Naive thymus-derived CD4-positive, alpha-beta T cell (primary cell): ENCODE data around the gene PDZD2. TPM values are rescaled to one million over a fixed set of nuclear protein-coding genes. Genes with fewer than 3 reads are reported as not detected.

Experiments
- ATAC-seq: fragments of 150-1000 bp; cut with Tn5 transposase; 2 replicates; pipeline ENCODE4 v1.10.0; 2021; ENCODE audit warnings: mild to moderate bottlenecking, moderate library complexity
- CTCF ChIA-PET: fragments of 350-600 bp; sonication (Branson Sonifier 250); formaldehyde crosslinking; loops from one replicate; lab custom pipeline; 2021; ENCODE audit warnings: antibody characterized with exemption; lab: Charles Lee
- POLR2A ChIA-PET: fragments of 350-600 bp; sonication (Branson Sonifier 250); formaldehyde crosslinking; loops from one replicate; lab custom pipeline; 2021; ENCODE audit warnings: antibody characterized with exemption, inconsistent platforms; lab: Charles Lee
- DNase-seq, 9 donors: peaks; one replicate each; pipeline versions ENCODE4 v3.0.0 to v3.0.0-alpha.2; 2020 to 2022; ENCODE audit warnings: mixed read lengths in 1 of 9
- H3K27ac ChIP-seq: one replicate; pipeline ENCODE4 v1.7.0; 2013; ENCODE audit warnings: mild to moderate bottlenecking, low read depth, low read length, moderate library complexity
- H3K27me3 ChIP-seq, 2 donors: one replicate each; pipeline ENCODE4 v1.7.0; 2013; ENCODE audit warnings: low read length in 2 of 2, mild to moderate bottlenecking in 2 of 2, moderate library complexity in 2 of 2; ENCODE audit not compliant: control insufficient read depth in 2 of 2, insufficient read depth in 2 of 2
- H3K36me3 ChIP-seq, 3 experiments: 1 replicate in 2 of 3; 2 replicates in 1 of 3; pipeline ENCODE4 v1.7.0; 2013; ENCODE audit warnings: low read length in 3 of 3, mild to moderate bottlenecking in 3 of 3, moderate library complexity in 1 of 3; ENCODE audit not compliant: insufficient read depth in 3 of 3, control insufficient read depth in 2 of 3
- H3K4me1 ChIP-seq, 2 donors: one replicate each; pipeline ENCODE4 v1.7.0; 2013; ENCODE audit warnings: low read length in 2 of 2, mild to moderate bottlenecking in 2 of 2, moderate library complexity in 1 of 2; ENCODE audit not compliant: control insufficient read depth in 2 of 2, insufficient read depth in 2 of 2
- H3K4me3 ChIP-seq: 2 replicates; pipeline ENCODE4 v1.7.0; 2013; ENCODE audit warnings: mild to moderate bottlenecking, low read length
- H3K9me3 ChIP-seq, 3 experiments: 1 replicate in 2 of 3; 2 replicates in 1 of 3; pipeline ENCODE4 v1.7.0; 2013; ENCODE audit warnings: low read length in 3 of 3; ENCODE audit not compliant: control insufficient read depth in 2 of 3
- H3K27ac Mint-ChIP-seq, 9 donors: one replicate each; pipeline ENCODE4 v1.8.0; 2020 to 2022; ENCODE audit warnings: mixed read lengths in 9 of 9, mild to moderate bottlenecking in 8 of 9, moderate library complexity in 5 of 9, inconsistent platforms in 2 of 9
- H3K27me3 Mint-ChIP-seq, 5 donors: one replicate each; pipeline ENCODE4 v1.8.0; 2021 to 2022; ENCODE audit warnings: mixed read lengths in 5 of 5, mild to moderate bottlenecking in 1 of 5
- H3K36me3 Mint-ChIP-seq, 5 donors: one replicate each; pipeline ENCODE4 v1.8.0; 2020 to 2022; ENCODE audit warnings: mixed read lengths in 5 of 5, mild to moderate bottlenecking in 3 of 5, inconsistent platforms in 1 of 5
- H3K4me1 Mint-ChIP-seq, 7 donors: one replicate each; pipeline ENCODE4 v1.8.0; 2020 to 2022; ENCODE audit warnings: mixed read lengths in 7 of 7, mild to moderate bottlenecking in 3 of 7, inconsistent platforms in 1 of 7
- H3K4me3 Mint-ChIP-seq, 10 donors: one replicate each; pipeline ENCODE4 v1.8.0; 2020 to 2022; ENCODE audit warnings: mild to moderate bottlenecking in 10 of 10, mixed read lengths in 10 of 10, moderate library complexity in 6 of 10, inconsistent platforms in 2 of 10
- H3K9me3 Mint-ChIP-seq, 11 donors: one replicate each; pipeline ENCODE4 v1.8.0; 2020 to 2022; ENCODE audit warnings: mixed read lengths in 11 of 11, mild to moderate bottlenecking in 4 of 11, inconsistent platforms in 1 of 11, moderate library complexity in 1 of 11
- intact Hi-C, 2 donors: fragments of 100-400 bp; cut with micrococcal nuclease; formaldehyde crosslinking; loops; one replicate each; pipeline ENCODE4 v1.15.1; 2023
- polyA plus RNA-seq, 2 donors: library from polyadenylated mRNA; unstranded; fragments of 300-500 nt; fragmentation: Illumina TruSeq; gene quantifications; one replicate each; pipeline ENCODE4 v1.2.3, GENCODE V29; 2021
- total RNA-seq, 6 experiments: library from RNA in 5 of 6; stranded (reverse) in 5 of 6; gene quantifications; 1 replicate in 5 of 6; 2 replicates in 1 of 6; pipeline ENCODE4 v1.2.3 and lab custom pipeline; 2021 to 2026

The PDZD2 gene
- total and polyA plus RNA-seq, 7 experiments from 2014 or later, result 1.1 to 2.7 (median 1.3) TPM; not detected in 1

DNA sequence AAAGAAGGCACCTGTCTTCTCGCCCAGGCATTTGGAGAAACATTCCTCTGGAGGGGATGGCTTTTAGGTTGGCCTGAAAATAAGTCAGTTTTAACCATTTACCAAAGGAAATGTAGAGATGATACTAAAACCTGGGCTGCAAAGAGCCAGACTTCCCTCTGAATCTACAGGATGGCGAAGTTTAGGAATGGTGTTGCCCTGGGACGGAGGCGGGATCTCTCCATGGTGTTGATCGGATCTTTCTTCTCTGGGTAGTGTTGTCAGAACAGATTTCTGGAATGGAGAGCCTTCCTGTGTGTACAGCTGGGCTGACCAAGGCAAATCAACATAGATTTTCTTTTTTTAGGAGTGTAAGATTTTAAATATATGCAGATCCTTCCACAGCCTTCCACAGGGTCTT, 159.2 kb downstream of the PDZD2 start:
- Mint-ChIP-seq H3K9me3 (peaks cover 0 to 3% (median 0%) of the 10 kb centered on the region in 11 donors), H3K36me3 (no peaks in the 10 kb centered on the region), H3K4me1 (peaks cover 0 to 2% (median 0%) of the 10 kb centered on the region in 7 donors), H3K27ac (no peak overlapping the region), H3K27me3 (peaks cover 0 to 19% (median 8%) of the 10 kb centered on the region in 5 donors), H3K4me3 (no peak overlapping the region)
- no peaks in the 10 kb centered on the region for H3K36me3 ChIP-seq
- POLR2A ChIA-PET, result no interaction called here
- no peak overlapping the region for H3K4me3 ChIP-seq
- H3K27me3 ChIP-seq, result no peaks in the 10 kb centered on the region
- intact Hi-C loops, result no loop called here
- no peaks in the 10 kb centered on the region for H3K9me3 ChIP-seq
- H3K4me1 ChIP-seq, result no peaks in the 10 kb centered on the region
- CTCF ChIA-PET, result no interaction called here
- DNase-seq (no peak), ATAC-seq (no peak)
- no peak overlapping the region for H3K27ac ChIP-seq

- Mint-ChIP-seq H3K36me3 (no peaks in the 10 kb centered on the region), H3K27ac (no peak overlapping the region), H3K27me3 (peaks cover 0 to 19% (median 10%) of the 10 kb centered on the region in 5 donors), H3K4me3 (no peak overlapping the region), H3K4me1 (peaks cover 0 to 2% (median 0%) of the 10 kb centered on the region in 7 donors), H3K9me3 (peaks cover 0 to 3% (median 0%) of the 10 kb centered on the region in 11 donors)
- H3K27me3 ChIP-seq, result no peaks in the 10 kb centered on the region
- ATAC-seq (no peak), DNase-seq (no peak)
- H3K27ac ChIP-seq, result no peak overlapping the region
- no peaks in the 10 kb centered on the region for H3K4me1 ChIP-seq
- CTCF ChIA-PET, result no interaction called here
- no peak overlapping the region for H3K4me3 ChIP-seq
- intact Hi-C loops, result no loop called here
- no peaks in the 10 kb centered on the region for H3K36me3 ChIP-seq
- no peaks in the 10 kb centered on the region for H3K9me3 ChIP-seq
- POLR2A ChIA-PET, result no interaction called here
Observed at GRCh38 chr5:31800351-31800750, 161.4 kb downstream of the PDZD2 start.

- ChIA-PET CTCF (no interaction called here), POLR2A (no interaction called here)
- Histone ChIP-seq H3K27ac (no peak overlapping the region), H3K9me3 (no peaks in the 10 kb centered on the region), H3K36me3 (no peaks in the 10 kb centered on the region), H3K4me1 (no peaks in the 10 kb centered on the region), H3K4me3 (no peak overlapping the region), H3K27me3 (no peaks in the 10 kb centered on the region)
- Mint-ChIP-seq H3K4me3 (no peak overlapping the region), H3K27ac (no peak overlapping the region), H3K4me1 (peaks cover 0 to 2% (median 0%) of the 10 kb centered on the region in 7 donors), H3K36me3 (no peaks in the 10 kb centered on the region), H3K27me3 (peaks cover 0 to 16% (median 10%) of the 10 kb centered on the region in 5 donors), H3K9me3 (peaks cover 0 to 3% (median 0%) of the 10 kb centered on the region in 11 donors)
- intact Hi-C loops, result loop anchor here in 1 of 2 donors (5.0 kb wide), 1 partner anchor 224 kb away; no protein-coding TSS in a partner anchor
- no peak for ATAC-seq
- no peak for DNase-seq
Observed at GRCh38 chr5:31805785-31806400, 167.0 kb downstream of the PDZD2 start.

GRCh38 chr5:31806561-31806960, 167.6 kb downstream of the PDZD2 start:
- ChIA-PET CTCF (interaction anchor here (0.6 kb wide), 2 partner anchors 17 to 171 kb away, joined by 3 read pairs; no protein-coding TSS in a partner anchor), POLR2A (no interaction called here)
- no peak for DNase-seq
- Mint-ChIP-seq H3K4me3 (no peak overlapping the region), H3K36me3 (no peaks in the 10 kb centered on the region), H3K27ac (no peak overlapping the region), H3K9me3 (peaks cover 0 to 3% (median 0%) of the 10 kb centered on the region in 11 donors), H3K4me1 (peaks cover 0 to 2% (median 0%) of the 10 kb centered on the region in 7 donors), H3K27me3 (peaks cover 0 to 16% (median 10%) of the 10 kb centered on the region in 5 donors)
- no peaks in the 10 kb centered on the region for H3K4me1 ChIP-seq
- no peak for ATAC-seq
- no peak overlapping the region for H3K4me3 ChIP-seq
- intact Hi-C loops, result loop anchor here in 1 of 2 donors (5.0 kb wide), 1 partner anchor 224 kb away; no protein-coding TSS in a partner anchor
- H3K9me3 ChIP-seq, result no peaks in the 10 kb centered on the region
- no peaks in the 10 kb centered on the region for H3K36me3 ChIP-seq
- H3K27me3 ChIP-seq, result no peaks in the 10 kb centered on the region
- H3K27ac ChIP-seq, result no peak overlapping the region

GRCh38 chr5:31807789-31808540, 169.0 kb downstream of the PDZD2 start:
- no peaks in the 10 kb centered on the region for H3K9me3 Mint-ChIP-seq
- intact Hi-C loops, result loop anchor here in 1 of 2 donors (5.0 kb wide), 1 partner anchor 226 kb away; no protein-coding TSS in a partner anchor
- peaks cover 0 to 9% (median 4%) of the 10 kb centered on the region in 5 donors for H3K27me3 Mint-ChIP-seq
- ATAC-seq (no peak), DNase-seq (no peak)
- Histone ChIP-seq H3K4me3 (no peak overlapping the region), H3K27me3 (no peaks in the 10 kb centered on the region), H3K27ac (no peak overlapping the region), H3K36me3 (no peaks in the 10 kb centered on the region), H3K4me1 (no peaks in the 10 kb centered on the region), H3K9me3 (no peaks in the 10 kb centered on the region)
- ChIA-PET POLR2A (no interaction called here), CTCF (no interaction called here)
- no peaks in the 10 kb centered on the region for H3K4me1 Mint-ChIP-seq
- no peak overlapping the region for H3K27ac Mint-ChIP-seq
- H3K36me3 Mint-ChIP-seq, result no peaks in the 10 kb centered on the region
- no peak overlapping the region for H3K4me3 Mint-ChIP-seq

GRCh38 chr5:31809050-31809870, 170.3 kb downstream of the PDZD2 start:
- H3K4me1 ChIP-seq, result no peaks in the 10 kb centered on the region
- no peak for DNase-seq
- no peak for ATAC-seq
- Mint-ChIP-seq H3K27me3 (peaks cover 0 to 9% (median 0%) of the 10 kb centered on the region in 5 donors), H3K4me1 (no peaks in the 10 kb centered on the region), H3K27ac (no peak overlapping the region), H3K9me3 (no peaks in the 10 kb centered on the region), H3K36me3 (no peaks in the 10 kb centered on the region), H3K4me3 (no peak overlapping the region)
- ChIA-PET CTCF (no interaction called here), POLR2A (interaction anchor here (0.6 kb wide), 1 partner anchor 177 kb away, joined by 3 read pairs; no protein-coding TSS in a partner anchor)
- no peaks in the 10 kb centered on the region for H3K9me3 ChIP-seq
- H3K27ac ChIP-seq, result no peak overlapping the region
- H3K4me3 ChIP-seq, result no peak overlapping the region
- no peaks in the 10 kb centered on the region for H3K36me3 ChIP-seq
- intact Hi-C loops, result loop anchor here (1.0 to 5.0 kb wide), 2 partner anchors 227 to 228 kb away; no protein-coding TSS in a partner anchor
- no peaks in the 10 kb centered on the region for H3K27me3 ChIP-seq
